ENCODE results near the gene ZBTB14.

The ZBTB14 gene

DNA sequence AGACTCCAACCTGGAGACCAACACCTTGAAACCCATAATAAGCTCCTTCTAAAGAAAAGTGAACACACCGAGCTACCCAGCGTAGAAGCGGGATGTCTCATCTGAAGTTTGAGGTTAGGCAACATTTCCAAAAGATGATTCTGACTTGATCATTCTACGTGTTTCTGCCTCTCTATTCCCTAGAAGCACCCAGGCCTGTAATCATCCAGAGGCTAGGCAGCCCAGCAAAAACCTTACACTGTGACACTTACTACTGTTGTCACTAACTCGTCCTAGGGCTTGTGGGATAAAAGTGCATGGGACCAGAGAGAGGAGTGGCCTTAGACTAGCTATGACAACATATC, 1.4 kb downstream of the ZBTB14 start:
- no peak for DNase-seq (ENCODE audit: low read depth)

DNA sequence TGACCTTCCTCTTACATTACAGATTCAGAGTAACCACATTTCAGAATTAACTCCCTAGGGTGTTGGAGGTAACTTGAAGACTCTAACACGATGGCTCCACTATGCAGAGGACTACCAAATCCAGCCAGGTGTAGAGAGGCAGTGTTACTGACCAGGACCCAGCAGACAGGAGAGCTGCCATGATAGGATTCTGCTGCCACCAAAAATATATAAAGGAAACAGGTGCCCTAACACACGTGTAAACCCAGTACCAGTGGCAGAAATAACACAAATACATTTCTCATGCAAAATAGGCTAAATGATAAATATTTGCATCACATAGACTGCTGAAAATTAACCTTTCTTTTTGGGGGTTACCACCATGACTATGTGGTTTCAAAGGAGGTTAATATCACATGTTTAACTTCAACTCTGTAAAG, 7.0 kb downstream of the ZBTB14 start:
- DNase-seq (ENCODE audit: low read depth), result no peak

GRCh38 chr18:5287854-5288253, 7.7 kb downstream of the ZBTB14 start:
- no peak for DNase-seq (ENCODE audit: low read depth)

- no peak for DNase-seq (ENCODE audit: low read depth)
These were observed 9.0 kb downstream of the ZBTB14 start for GRCh38 chr18:5286525-5286924.

- DNase-seq (ENCODE audit: low read depth), result no peak
These were observed 10.2 kb downstream of the ZBTB14 start for GRCh38 chr18:5285326-5285725.

GRCh38 chr18:5284808-5285207, 10.7 kb downstream of the ZBTB14 start:
- DNase-seq (ENCODE audit: low read depth), result no peak

DNA sequence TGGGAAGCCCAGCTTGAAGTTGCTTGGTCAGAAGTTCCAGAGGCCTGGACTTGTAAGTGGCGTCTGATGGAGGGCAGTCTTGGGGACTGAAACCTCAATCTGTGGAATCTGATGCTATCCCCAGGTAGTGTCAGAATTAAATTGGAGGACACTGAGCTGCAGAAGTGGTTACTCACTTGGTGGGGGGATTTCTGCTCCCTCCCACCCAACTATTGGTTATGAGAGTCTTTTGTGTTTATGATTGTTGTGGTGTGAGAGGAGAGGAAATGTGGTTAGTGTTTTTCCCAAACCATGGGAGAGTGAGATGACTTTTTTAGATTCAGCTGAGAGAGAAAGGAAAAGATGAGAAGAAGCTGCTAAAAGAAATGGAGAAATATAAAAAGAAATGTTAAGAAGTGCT, 12.8 kb downstream of the ZBTB14 start:
- DNase-seq (ENCODE audit: low read depth), result no peak

- no peak for DNase-seq (ENCODE audit: low read depth)
These were observed 18.6 kb downstream of the ZBTB14 start for GRCh38 chr18:5276947-5277346.

DNA sequence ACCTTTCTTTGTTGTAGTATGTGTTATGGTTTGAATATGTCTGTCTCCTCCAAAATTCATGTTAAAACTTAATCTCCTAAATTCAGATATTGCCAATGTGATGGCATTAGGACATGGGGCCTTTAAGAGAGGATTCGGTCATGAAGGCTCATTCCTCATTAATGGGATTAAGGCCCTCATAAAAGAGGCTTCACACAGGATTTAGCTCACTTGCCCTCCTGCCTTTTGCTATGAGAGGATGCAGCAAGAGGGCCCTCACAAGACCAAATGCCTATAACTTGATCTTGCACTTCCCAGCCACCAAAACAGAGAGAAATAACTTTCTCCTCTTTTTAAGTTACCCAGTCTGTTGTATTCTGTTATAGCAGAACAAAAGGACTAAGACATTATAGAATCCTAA, 19.7 kb downstream of the ZBTB14 start:
- no peak for DNase-seq (ENCODE audit: low read depth)

DNA sequence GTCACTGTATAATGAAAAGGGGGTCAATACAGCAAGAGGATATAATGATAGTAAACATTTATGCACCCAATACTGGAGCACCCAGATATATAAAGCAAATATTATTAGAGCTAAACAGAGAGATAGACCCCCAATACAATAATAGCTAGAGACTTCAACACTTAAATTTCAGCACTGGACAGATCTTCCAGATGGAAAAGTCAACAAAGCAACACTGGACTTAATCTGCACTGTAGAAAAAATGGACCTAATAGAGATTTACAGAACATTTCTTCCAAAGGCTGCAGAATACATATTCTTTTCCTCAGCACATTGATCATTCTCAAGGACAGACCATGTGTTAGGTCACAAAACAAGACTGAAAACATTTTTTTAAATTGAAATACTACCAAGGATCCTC, 26.7 kb downstream of the ZBTB14 start:
- no peak for DNase-seq (ENCODE audit: low read depth)

DNA sequence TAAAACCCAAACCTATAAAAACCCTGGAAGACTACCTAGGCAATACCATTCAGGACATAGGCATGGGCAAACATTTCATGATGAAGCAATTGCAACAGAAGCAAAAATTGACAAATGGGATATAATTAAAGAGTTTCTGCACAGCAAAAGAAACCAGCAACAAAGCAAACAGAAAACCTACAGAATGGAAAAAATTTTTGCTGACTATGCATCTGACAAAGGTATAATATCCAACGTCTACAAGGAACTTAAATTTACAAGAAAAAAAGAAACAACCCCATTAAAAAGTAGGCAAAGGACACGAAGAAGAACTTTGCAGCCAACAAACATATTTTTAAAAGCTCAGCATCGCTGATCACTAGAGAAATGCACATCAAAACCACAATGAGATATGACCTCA, 28.8 kb downstream of the ZBTB14 start:
- no peak for DNase-seq (ENCODE audit: low read depth)

- DNase-seq (ENCODE audit: low read depth), result no peak
These were observed 41.6 kb downstream of the ZBTB14 start for GRCh38 chr18:5253910-5254309.

DNA sequence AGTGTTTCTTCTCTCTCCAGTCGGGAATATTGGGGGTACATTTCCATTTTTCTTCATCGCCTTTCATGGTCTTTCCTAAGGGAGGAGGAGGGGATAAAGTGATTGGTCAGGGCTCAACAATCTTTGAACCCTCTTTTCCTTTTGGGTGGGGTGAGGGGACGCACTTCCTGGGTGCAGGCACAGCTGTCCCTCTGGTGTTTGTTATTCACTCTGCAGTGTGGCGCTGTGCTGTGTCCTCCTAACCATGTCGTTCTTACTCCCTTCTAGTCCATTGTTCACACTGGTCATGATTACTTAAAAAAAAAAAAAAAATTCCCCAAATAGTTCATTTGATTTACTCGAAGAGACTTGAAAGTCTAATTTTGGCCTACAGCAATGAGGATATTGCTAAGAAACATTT, 44.4 kb downstream of the ZBTB14 start:
- DNase-seq (ENCODE audit: low read depth), result no peak

DNA sequence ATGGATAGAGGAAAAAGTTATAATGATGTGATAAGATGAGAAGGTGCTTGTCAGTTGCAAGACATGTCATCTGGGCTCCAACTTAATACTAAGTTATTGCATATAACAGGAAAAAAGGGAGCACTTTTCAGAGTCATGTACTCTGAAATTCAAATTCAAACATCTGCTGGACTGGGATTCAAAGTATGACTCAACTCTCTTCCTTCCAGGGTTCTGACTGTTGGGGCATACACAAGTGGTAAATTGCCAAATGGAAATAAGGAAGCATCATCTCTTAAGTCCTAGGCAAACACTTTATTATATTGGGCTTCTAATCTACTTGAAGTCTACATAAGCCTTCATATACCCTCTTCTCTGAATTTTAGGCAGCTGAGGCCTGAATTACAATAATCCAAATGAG, 44.9 kb downstream of the ZBTB14 start:
- DNase-seq (ENCODE audit: low read depth), result no peak

- DNase-seq (ENCODE audit: low read depth), result no peak
These were observed 50.6 kb downstream of the ZBTB14 start for GRCh38 chr18:5244941-5245340.

DNA sequence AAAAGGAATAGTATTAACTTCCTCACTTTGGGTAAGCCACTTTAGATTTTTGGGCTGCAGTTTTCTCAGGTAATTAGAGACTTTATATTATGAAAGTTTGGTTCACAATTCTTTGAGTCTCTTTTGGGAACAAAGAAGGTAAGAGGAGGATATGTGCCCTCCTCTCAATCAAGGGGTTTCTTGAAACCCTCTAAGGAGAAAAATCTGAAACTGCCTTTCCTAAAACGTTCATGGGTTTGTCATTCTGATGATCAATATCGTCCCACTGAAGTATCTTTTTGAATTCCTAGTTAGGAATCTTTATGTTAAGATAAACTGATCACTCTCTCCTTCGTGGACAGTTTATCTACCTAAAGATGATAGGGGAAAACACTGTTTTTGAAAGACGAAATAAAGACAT, 56.1 kb downstream of the ZBTB14 start:
- no peak for DNase-seq (ENCODE audit: low read depth)

Data from stimulated activated CD8-positive, alpha-beta memory T cell treated with anti-CD3 and anti-CD28 coated beads, Interleukin-12 subunit alpha, Interleukin-12 subunit beta, amount 100 ng/mL, for 1 hour (primary cell).